HT1080 (cell line): ENCODE measurements around the gene C9orf57. TPM values are rescaled to one million over a fixed set of nuclear protein-coding genes. Genes with fewer than 3 reads are reported as not detected.
A peak's percentile ranks its signal among the peaks of the same experiment; 100 is the strongest.
"Not testable (repeated sequence)": the region's sequence is repeated elsewhere in the genome, so short reads cannot be mapped to it uniquely, and the experiment has no call there.

Source experiments
- DNase-seq: peaks from one replicate; pipeline ENCODE4 v3.0.0-alpha.2; 2015; ENCODE audit warnings: low read depth
- polyA plus RNA-seq, 2 experiments: library from polyadenylated mRNA; depleted of rRNA; stranded (reverse); fragments of >200 nt; gene quantifications; 2 replicates each; pipeline ENCODE4 v1.2.3, GENCODE V29; 2015
- total RNA-seq: library from RNA; depleted of rRNA; stranded (reverse); fragments of >200 nt; shearing (Covaris generic); gene quantifications from 2 replicates; pipeline ENCODE4 v1.2.3, GENCODE V29; 2014; rRNA removed

C9orf57 gene, protein sequence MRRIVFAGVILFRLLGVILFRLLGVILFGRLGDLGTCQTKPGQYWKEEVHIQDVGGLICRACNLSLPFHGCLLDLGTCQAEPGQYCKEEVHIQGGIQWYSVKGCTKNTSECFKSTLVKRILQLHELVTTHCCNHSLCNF
- not detected in 2 replicates for total RNA-seq
- not detected in 2 replicates for polyA plus RNA-seq (2015; cell fraction: cytosol; rRNA removed)
- not detected in 2 replicates for polyA plus RNA-seq (2015; cell fraction: nucleus; rRNA removed)

DNA sequence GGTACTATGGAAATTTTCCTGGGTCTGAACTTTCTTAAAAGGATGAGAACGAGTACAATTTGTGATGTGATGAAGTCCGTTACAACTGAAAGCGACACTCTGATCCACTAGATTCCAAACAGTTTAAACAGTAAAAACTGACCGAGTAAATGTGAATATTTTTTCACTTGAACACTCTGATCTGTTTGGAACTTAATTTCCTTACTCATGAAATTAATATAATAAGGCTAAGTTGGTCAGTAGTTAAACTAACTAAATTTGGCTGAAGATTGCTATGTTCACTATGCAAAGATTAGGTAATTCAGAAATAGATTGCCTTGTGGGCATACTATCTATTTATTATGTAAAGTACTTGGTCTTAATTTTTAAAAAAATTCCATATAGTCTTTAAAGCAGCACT lies at the start of gene C9orf57:
TSS of gene C9orf57 (minus strand) at position 101 of the 400 bp plus-strand sequence. CDS start 1,282 bp downstream, outside the sequence.
- no peak for DNase-seq

DNA sequence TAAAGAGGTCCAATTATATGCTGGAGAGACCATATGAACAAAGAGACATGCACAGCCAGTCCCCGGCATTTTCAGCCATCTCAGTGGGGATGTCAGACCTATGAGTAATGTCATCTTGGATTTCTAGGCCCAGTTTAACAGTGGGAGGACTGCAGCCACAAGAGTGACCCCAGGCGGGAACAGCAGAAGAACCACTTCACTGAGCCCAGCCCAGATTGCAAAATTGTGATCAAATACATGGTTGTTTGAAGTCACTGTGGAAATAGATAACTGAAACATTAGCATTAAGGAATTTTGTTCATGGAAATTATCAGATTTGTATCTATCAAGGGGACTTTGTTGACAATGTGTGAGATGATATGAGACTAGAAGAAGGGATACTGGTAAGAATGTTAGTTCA lies 42.1 kb upstream of the C9orf57 start:
- DNase-seq: no peak

DNA sequence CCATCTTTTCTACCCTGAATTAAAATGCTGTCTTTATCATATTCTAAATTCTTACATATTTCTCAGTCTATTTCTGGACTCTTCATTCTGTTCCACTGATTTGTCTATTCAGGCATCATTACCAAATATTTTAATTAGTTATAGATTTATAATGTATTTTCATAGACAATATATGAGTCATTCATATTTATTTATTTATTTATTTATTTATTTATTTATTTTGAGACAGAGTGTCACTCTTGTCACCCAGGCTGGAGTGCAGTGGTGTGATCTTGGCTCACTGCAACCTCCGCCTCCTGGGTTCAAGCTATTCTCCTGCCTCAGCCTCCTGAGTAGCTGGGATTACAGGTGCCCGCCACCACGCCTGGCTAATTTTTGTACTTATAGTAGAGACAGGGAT lies 35.1 kb upstream of the C9orf57 start:
- DNase-seq: not testable (repeated sequence)

DNA sequence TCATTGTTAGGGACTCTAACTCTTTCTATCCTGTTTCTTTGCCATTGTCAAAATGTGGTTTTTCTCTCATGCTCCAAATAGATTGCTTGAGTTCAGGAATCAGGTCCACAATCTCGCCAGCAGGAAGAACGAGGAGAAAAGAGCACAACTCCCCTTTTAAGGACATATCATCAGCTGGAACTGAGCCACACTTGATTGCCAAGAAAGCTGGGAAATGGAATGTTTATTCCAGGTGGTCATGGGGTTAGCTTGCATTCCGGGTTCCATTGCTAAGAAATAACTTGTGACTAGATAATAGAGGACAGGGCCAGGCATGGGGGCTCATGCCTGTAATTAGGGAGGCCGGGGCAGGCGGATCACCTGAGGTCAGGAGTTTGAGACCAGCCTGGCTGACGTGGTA lies 32.4 kb upstream of the C9orf57 start:
- DNase-seq: no peak

DNA sequence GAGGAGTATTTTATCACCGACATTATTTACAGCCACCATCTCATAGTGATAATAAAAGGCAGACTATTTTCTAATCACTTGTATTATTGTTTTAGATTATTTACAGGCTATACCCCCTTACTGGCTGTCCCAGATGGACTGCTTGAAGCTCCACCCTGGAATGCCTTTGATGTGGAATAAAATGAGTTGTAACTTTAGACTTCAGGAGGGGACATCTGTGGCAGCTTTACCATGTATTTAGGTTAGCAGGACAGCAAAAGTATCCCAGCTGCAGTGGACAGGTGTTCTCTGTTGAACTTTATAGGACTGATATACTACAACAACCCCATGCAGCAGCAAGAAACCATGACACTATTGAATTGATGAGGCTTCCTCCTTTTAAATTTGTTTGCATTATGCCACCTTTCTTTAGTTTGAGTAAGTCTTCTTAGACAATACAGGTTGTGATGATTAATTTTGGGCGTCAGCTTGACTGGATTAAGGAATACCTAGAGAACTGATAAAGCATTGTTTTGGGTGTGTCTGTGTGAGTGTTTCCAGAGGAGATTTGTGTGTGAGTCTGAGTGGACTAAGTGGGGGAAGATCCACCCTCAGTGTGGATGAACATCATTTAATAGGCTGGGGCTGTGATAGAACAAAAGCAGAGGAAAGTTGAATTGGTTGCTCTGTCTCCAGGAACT lies 29.2 kb upstream of the C9orf57 start:
- DNase-seq: no peak

DNA sequence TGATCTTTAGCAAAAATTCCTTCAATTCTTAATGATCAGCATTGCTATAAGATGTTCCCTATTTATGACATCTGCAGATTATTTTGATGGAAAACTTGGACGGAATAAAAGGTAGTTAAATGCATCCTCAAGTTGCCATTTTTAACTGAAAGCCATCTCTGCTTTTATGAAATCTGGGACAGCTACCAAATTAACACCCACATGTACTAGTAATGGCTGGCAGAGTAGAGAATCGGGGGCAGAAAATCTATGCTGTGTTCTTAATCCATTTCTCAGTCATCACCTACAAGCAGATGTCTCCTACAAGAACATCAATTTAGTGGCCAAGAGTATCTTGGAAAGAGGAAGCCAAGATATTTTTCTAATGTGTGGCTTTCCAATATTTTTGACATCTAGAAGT lies 22.1 kb upstream of the C9orf57 start:
- no peak for DNase-seq

DNA sequence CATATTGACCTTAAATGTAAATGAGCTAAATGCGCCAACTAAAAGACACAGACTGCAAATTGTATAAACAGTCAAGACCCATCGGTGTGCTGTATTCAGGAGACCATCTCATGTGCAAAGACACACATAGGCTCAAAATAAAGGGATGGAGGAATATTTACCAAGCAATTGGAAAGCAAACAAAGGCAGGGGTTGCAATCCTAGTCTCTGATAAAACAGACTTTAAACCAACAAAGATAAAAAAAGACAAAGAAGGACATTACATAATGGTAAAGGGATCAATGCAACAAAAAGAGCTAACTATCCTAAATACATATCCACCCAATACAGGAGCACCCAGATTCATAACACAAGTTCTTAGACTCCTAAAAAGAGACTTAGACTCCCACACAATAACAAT lies 14.3 kb upstream of the C9orf57 start:
- not testable (repeated sequence) for DNase-seq

DNA sequence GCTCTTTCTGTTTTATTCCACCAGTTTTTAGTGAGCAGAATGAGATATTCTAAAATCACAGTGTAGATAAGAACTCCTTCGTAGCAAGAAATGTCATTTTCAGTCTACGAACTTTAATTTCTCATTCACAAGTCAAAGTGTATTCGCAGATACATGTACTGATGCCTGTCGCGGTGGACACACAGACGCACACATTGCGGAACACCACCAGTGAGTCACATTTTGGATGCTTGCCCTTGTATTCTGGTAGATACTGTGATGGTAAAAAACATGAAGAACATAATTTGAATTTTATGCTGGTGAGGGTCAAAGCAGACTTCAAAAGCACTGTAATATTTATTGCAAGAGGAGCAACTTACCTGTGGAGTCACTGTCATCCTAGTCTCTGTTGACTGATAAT lies 4.7 kb upstream of the C9orf57 start:
- DNase-seq: peak; percentile 46

DNA sequence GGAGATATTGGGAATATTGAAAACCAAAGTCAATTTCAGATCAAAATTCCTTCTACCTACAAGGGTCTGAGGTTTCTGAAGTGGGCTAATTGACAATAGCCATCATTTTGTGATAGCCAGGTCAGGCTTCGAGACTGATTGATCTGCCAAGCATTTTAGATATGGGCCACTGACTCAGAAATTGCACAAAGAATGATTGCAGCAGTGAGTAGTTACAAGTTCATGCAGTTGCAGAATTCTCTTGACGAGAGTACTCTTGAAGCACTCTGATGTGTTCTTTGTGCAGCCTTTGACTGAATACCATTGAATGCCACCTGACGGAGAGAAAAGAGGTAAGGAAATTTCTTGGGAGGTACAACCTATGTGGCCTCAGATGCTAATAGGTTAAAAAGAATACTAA lies 8.3 kb downstream of the C9orf57 start:
- DNase-seq: no peak

DNA sequence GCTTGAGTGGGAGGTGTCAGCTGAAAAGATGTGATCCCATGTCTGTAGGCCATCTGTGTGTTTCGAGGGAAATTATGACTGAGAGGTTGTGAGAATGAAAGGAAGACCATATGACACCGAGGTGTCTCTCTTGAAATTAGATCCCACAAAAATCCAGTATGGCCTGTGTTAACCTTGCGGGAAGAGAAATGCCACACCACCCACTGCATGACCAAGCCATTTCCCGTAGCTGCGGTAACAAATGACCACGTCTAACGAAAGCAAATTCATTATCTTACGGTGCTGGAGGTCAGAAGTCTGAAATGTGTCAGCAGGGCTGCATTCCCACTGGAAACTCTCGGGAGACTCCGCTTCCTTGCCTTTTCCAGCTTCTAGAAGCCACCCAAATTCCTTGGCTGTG lies 11.6 kb downstream of the C9orf57 start:
- peak; percentile 56 for DNase-seq

DNA sequence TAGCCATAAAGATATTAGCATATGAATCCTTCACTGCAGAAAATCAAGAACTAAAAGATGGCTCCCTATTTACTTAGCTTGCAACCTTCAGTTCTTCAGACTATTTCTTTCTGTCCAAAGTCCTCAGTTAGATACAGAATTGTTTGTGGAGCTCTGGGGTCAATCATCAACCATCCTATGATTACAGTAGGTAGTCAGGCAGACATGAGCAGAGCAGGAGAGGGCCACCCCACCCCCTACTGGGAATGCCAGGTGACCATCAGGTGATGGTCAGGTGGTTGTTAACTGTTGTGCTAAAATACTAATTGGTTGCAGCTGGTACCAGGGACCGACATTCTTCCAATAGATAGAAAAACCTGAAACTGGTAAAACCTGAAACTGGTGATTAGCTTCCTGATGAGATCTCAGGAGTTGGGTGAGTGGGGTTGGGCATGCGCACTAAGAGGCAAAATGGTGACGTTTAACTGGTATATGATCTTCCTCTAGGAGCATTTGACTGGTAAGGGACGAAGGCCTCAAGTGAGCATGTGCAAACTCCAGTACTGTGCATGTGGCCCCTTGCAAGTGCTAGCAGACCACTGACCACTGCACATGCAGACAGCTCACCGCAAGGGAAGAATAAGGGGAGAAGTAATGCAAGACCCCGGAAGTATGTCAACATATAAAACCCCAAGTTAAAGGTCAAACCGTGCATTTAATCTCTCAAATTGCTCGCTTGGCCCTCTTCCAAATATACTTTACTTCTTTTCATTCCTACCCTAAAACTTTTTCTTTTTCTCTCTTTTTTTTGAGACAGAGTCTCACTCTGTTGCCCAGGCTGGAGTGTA lies 13.6 kb downstream of the C9orf57 start:
- no peak for DNase-seq

DNA sequence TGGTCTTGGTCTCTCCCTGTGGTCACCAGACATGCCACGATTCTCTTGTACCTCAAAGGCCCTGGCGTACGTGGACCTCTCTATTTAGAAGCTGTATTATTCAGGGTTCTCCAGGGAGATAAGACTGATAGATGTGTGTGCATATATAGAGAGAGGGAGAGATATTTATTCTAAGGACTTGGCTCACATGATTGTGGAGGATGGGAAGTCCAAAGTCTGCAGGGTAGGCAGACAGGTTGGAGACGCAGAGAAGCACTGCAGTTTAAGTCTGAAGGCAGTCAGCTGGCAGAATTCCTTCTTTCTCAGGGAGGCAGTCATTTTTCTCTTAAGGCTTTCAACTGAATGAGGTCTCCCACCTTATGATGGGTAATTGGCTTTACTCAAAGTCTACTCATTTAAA lies 16.3 kb downstream of the C9orf57 start:
- no peak for DNase-seq

DNA sequence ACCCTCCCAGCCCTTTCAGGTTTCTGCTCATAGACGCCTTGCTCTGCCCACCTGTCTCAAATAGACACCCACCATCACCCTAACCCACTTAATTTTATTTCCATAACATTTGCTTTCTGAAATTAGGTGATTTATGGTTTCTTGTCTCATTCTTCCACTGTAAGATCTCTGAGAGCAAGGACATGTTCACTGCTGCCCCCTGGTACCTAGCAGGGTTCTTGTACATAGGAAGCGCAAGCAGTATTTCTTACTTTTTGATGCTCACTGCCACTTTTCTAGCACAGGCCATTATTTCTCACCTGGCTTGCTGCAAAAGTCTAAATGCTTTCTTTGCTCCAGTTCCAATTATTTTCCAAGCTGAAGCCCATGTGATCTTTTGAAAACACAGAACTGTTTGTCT lies 16.8 kb downstream of the C9orf57 start:
- no peak for DNase-seq

DNA sequence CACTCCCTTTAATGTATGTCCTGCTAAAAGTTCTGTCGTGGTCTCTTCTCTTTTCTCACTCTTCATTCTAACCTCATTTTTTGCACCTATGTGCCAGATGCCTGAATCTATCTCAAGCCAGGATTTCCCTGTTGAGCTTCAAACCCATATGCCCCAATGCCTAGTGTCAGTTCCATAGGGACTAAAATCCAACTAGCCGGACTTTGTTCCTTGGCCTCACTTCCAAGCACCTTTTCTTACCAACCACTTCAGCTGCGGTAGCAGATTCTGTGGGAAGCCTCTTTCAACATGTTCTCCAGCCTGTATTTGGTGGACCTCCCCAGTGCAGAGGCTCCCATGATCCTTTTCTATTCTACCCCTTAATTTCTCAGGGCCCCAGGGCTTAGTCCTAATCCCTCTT lies 17.5 kb downstream of the C9orf57 start:
- DNase-seq: no peak

DNA sequence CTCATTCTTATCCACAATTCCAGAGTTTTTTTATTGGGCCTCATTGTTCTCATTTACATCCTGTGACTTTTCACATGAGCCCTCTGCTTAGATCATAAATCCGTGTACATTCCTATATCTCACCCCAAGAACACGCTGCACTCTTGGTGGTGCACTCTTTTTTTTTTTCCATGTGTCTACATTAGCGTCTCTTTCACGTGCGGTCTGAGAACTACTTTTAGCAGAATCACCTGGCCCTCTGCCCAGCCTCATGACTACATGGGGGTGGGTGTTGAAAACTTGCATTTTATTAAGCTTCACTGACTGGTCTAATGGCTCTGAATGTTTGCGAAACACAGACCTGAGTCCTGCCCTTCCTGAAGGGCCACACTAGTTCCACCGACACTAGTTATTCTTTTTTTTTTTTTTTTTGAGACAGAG lies 18.6 kb downstream of the C9orf57 start:
- peak; percentile 68 for DNase-seq

DNA sequence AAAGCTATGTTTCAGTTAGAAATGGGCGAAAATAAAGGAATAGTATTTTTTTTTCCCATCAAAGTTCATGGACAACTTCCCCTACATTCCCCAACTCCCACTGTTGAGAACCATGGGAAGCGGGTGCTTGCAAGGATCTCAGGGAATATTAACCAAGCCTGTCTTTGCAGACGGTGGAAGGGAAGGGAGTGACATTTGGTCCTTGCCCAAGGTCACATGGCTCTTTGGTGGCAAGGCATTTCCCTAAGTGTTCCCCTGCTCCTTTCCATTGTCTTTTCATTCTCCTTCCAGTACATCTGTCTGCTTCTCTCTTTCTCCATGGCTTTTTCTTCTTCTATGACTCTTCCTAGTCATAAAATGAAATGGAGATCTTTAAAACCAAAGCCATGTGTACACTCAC lies 19.0 kb downstream of the C9orf57 start:
- DNase-seq: no peak

DNA sequence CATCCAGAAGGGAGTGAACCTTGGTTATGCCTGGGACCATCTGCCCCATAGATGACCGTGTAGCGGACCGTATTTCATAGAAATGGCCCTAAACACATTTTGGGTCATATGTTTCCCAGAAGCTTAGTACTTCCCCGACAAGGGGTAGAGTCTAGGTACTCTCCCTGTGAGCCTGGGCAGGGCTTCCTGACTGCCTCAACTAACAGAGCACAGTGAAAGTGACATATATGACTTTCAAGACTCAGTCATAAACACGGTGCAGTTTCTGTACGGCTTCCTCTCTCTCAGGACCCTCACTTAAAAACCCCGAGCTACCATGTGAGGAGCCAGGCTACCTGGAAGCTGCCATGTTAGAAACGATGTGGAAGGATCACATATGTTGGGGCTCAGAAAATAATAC lies 20.9 kb downstream of the C9orf57 start:
- DNase-seq: no peak

DNA sequence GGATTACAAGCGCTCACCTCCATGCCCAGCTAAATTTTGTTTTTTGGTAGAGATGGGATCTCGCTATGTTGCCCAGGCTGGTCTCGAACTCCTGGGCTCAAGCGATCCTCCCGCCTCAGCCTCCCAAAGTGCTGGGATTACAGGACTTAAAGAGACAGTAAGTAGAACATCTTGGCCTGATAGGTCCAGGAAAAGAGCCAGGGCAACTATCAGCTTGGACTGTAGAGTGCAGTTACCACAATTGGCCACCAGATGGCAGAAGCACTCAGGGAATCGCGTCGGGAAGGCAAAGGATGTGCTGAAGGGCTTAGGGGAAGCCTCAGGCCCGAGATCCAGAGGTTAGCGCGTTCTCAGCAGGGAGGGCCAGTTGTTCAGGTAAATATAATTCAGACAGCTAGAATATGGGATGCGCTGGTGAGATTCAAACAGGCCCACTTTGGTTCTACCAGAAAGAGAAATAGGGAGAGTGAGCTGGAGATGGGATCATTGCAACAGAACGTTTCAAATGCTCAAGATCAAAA lies 21.5 kb downstream of the C9orf57 start:
- peak; percentile 68 for DNase-seq

DNA sequence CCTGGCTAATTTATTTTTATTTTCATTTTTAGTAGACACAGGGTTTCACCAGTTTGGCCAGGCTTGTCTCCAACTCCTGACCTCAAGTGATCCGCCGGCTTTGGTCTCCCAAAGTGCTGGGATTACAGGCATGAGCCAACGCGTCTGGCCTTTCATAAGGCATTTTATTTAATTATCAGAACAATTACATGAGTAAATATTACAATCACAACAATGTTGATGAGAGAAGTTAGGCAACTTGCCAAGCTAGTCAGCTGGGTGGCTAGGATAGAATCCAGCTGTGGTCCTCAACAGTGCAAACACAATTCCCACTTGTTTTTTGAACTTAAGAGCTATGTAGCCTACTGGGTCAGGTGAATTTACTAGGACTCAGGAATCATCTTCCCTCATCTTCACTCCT lies 22.0 kb downstream of the C9orf57 start:
- DNase-seq: no peak

DNA sequence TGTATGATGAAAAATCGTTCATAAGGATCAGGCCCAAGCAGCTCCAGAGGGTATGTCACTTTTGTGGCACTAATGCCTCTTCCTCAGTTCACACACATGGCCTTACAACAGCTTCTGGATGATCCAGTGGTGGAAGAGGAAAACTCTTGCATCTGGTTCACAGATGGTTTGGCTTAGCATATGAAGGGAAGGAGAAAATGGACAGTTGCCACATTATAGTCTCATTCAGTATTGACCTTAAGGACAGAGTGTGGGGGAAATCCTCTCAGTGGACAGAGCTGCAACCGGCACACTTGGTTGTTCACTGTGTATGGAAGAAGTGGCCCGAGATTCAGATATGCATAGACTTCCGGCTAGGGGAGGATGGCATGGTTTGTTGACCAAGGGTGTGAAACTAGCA lies 22.8 kb downstream of the C9orf57 start:
- DNase-seq: no peak

DNA sequence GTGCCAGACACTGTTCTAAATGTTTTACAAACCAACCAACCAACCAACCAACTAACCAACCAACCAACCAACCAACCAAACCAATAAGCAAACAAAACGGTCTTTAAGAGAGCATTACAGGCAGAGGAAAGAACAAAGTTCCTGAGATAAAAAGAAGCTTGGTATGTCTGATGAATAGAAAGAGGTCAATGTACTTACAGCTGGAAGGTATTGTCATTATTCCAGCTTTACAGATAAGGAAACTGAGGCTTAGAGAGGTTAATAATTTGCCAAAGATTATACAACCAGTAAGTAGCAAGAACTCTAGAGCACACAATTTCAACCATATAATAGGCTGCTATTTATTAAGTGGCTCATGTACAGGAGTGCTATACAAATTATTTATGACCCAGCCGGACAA lies 29.6 kb downstream of the C9orf57 start:
- DNase-seq: no peak

DNA sequence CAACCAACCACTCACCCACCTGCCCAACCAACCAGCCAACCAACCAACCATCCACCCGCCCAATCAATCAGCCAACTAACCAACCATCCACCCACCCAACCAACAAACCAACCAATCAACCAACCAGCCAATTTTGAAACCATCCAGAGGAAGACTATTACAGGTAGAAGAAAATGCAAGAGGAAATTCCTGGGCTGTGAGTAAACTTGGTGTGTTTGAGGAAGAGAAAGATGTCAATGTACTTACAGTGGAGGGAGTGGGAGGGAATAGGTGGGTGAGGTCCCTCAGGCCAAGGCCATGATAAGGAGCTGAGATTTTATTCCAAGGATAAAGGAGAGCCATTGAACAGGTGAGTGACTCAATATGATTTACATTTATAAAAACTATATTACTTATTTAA lies 30.4 kb downstream of the C9orf57 start:
- DNase-seq: no peak
